Nephron (organoid): ENCODE results near the gene RYR3.

Experiments used
- H3K27ac Mint-ChIP-seq, 3 experiments: 2 replicates each; pipeline ENCODE4 v1.8.0; 2020; ENCODE audit warnings: mixed read lengths in 3 of 3, mild to moderate bottlenecking in 2 of 3, moderate library complexity in 1 of 3
- H3K27me3 Mint-ChIP-seq: 2 replicates; pipeline ENCODE4 v1.8.0; 2021; ENCODE audit warnings: low read depth, mild to moderate bottlenecking, moderate library complexity, mixed read lengths
- H3K36me3 Mint-ChIP-seq: 2 replicates; pipeline ENCODE4 v1.8.0; 2020; ENCODE audit warnings: low read depth, mixed read lengths
- H3K4me1 Mint-ChIP-seq: 2 replicates; pipeline ENCODE4 v1.8.0; 2020; ENCODE audit warnings: mixed read lengths
- H3K4me3 Mint-ChIP-seq, 3 experiments: 2 replicates each; pipeline ENCODE4 v1.8.0; 2020; ENCODE audit warnings: mild to moderate bottlenecking in 3 of 3, mixed read lengths in 3 of 3, moderate library complexity in 2 of 3
- H3K9me3 Mint-ChIP-seq: 2 replicates; pipeline ENCODE4 v1.8.0; 2020; ENCODE audit warnings: mixed read lengths
- TF ChIP-seq, protein P1 (sequence below), 3 experiments: fragments of 200-600 bp; sonication (generic); IDR thresholded peaks; one replicate each; pipeline ENCODE4 v1.5.0; 2021; ENCODE audit warnings: antibody characterized with exemption in 3 of 3; ENCODE audit not compliant: unreplicated experiment in 3 of 3

RYR3 gene

DNA sequence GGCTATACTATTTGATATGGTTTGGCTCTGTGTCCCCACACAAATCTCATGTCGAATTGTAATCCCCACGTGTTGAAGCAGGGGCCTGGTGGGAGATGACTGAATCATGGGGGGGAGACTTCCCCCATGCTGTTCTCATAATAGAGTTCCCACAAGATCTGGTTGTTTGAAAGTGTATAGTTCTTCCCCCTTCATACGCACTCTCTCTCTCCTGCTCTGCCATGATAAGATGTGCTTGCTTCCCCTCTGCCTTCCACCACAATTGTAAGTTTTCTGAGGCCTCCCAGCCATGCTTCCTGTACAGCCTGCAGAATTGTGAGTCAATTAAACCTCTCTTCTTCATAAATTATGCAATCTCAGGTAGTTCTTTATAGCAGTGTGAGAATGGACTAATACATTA lies 367.4 kb downstream of the RYR3 start:
- no peak overlapping the region for H3K27ac Mint-ChIP-seq
- H3K9me3 Mint-ChIP-seq, result no peaks in the 10 kb centered on the region
- peaks cover 16% of the 10 kb centered on the region for H3K27me3 Mint-ChIP-seq
- no peak overlapping the region for H3K4me3 Mint-ChIP-seq
- TF ChIP-seq, protein P1, sequence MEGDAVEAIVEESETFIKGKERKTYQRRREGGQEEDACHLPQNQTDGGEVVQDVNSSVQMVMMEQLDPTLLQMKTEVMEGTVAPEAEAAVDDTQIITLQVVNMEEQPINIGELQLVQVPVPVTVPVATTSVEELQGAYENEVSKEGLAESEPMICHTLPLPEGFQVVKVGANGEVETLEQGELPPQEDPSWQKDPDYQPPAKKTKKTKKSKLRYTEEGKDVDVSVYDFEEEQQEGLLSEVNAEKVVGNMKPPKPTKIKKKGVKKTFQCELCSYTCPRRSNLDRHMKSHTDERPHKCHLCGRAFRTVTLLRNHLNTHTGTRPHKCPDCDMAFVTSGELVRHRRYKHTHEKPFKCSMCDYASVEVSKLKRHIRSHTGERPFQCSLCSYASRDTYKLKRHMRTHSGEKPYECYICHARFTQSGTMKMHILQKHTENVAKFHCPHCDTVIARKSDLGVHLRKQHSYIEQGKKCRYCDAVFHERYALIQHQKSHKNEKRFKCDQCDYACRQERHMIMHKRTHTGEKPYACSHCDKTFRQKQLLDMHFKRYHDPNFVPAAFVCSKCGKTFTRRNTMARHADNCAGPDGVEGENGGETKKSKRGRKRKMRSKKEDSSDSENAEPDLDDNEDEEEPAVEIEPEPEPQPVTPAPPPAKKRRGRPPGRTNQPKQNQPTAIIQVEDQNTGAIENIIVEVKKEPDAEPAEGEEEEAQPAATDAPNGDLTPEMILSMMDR (IDR thresholded peaks at IDR 0.05; ENCODE audit: unreplicated experiment in 3 of 3), result no peak
- H3K36me3 Mint-ChIP-seq, result no peaks in the 10 kb centered on the region
- peaks cover 17% of the 10 kb centered on the region for H3K4me1 Mint-ChIP-seq

DNA sequence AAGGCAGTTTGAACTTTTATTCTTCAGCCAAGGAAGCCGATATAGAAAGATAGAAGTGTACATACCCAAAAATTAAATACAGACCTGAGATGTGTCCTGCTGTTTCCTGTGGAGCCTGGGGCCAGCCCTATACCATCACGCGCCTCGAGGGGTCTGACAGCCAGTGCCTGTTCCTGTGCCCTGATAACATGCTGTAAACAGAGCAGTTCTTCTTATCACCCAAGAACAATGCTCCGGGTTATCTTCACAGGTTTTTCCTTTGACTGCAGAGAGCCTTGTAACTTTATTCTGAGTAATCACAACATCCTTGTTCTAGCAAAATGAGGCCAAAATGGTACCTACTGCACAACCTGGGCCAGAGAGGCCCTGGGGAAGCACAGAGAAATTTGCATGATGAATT lies 367.8 kb downstream of the RYR3 start:
- Mint-ChIP-seq H3K9me3 (no peaks in the 10 kb centered on the region), H3K27me3 (peaks cover 16% of the 10 kb centered on the region), H3K4me3 (no peak overlapping the region), H3K4me1 (peaks cover 17% of the 10 kb centered on the region), H3K36me3 (no peaks in the 10 kb centered on the region), H3K27ac (no peak overlapping the region)
- TF ChIP-seq, protein P1 (IDR thresholded peaks at IDR 0.05; ENCODE audit: unreplicated experiment in 3 of 3), result no peak

DNA sequence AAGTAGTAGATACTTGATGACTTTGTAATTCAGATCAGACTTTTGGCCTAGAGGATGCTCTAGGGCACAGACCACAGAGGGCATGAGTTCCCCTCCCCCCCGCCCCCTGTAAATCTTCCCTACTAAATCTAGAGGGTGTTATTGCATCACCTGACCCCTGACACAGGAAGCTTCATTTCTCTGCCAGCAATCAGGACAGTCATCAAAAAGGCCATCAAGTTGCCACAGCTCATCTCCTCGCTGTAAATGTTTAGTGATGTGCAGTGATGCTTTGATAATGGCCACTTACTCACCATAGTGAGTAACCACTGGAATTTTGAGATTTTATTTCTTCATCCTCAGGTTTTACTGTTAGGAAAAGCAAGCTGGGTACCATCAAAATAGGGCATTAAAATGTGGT lies 368.3 kb downstream of the RYR3 start:
- H3K36me3 Mint-ChIP-seq, result no peaks in the 10 kb centered on the region
- TF ChIP-seq, protein P1 (IDR thresholded peaks at IDR 0.05; ENCODE audit: unreplicated experiment in 3 of 3), result no peak
- peaks cover 17% of the 10 kb centered on the region for H3K27me3 Mint-ChIP-seq
- H3K4me3 Mint-ChIP-seq, result no peak overlapping the region
- H3K9me3 Mint-ChIP-seq, result no peaks in the 10 kb centered on the region
- H3K4me1 Mint-ChIP-seq, result peaks cover 17% of the 10 kb centered on the region
- no peak overlapping the region for H3K27ac Mint-ChIP-seq

DNA sequence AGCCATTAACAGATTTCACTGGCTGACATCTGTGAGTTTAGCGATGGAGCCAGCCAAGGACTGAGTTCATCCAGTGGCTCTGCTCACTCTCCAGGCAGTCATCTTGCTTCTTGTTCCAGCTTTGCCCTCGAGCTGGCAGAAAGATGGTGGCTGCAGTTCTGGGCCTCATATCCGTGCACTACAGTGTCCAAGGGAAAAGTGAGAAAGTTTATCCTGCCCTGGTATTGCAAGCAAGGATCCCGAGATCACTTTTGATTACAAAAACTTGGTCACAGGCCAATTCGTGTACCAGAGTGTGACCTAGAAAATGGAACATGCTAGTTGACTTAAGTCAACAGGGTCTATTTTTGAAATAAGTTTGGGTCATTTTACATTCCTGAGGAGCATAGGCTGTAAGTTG lies 369.6 kb downstream of the RYR3 start:
- H3K4me3 Mint-ChIP-seq, result no peak overlapping the region
- no peak overlapping the region for H3K27ac Mint-ChIP-seq
- peaks cover 21% of the 10 kb centered on the region for H3K27me3 Mint-ChIP-seq
- H3K9me3 Mint-ChIP-seq, result peaks cover 6% of the 10 kb centered on the region
- TF ChIP-seq, protein P1 (IDR thresholded peaks at IDR 0.05; ENCODE audit: unreplicated experiment in 3 of 3), result no peak
- H3K4me1 Mint-ChIP-seq, result peaks cover 17% of the 10 kb centered on the region
- H3K36me3 Mint-ChIP-seq, result no peaks in the 10 kb centered on the region

DNA sequence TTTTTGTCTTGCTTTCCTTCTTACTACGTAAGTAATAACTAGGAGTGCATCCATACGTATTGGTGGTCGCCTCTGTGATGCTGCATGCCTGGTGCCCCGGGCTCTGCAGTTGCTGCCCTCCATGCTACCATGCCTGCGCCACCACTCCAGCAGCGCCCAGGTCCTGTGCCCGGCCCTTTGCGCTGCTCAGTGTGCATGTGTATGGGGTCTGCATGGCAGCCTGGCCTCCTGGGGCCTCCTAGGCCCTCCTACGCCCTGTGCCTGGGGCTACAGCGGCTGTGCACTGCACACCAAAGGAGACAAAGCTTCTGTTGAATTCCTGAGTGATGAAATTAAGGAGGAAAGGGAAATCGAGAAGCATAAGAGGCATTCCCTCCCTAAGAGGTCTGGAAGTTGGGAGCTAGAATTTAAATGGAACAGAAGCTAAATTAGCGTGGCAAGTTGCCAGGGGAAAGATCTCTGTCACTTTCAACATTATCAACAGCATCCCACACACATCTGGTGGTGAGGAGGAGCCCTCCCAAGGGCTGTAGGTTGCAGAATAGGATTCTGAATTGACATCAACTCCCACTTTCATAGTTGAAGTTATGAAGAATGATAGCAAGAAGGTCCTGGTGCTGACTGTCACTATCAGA lies 382.5 kb downstream of the RYR3 start:
- TF ChIP-seq, protein P1 (IDR thresholded peaks at IDR 0.05; ENCODE audit: unreplicated experiment in 3 of 3), result no peak
- no peak overlapping the region for H3K4me3 Mint-ChIP-seq

DNA sequence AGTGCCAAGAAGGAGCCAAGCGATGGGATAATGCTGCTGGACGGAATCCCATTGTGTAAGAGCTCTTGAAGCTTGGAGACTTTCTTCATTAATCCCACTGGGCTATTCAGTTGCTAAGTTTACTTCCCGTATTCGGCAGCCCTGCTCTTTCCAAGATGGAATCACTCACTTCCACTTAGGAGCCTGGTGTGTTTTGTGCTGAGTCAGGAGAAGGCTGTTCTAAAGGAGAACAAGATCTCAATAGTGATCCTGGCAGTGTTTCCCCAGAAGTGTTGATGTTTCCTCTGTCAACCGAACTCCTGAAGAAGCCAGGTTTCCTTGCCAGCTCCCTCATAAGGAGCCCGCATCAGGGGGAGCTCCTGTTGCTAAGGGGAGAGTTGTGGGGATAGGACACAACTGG lies 387.4 kb downstream of the RYR3 start:
- no peak overlapping the region for H3K4me3 Mint-ChIP-seq
- H3K4me1 Mint-ChIP-seq, result no peaks in the 10 kb centered on the region

More for the DNA sequence above, 382.5 kb downstream of the RYR3 start:
- Mint-ChIP-seq H3K9me3 (no peaks in the 10 kb centered on the region), H3K27ac (peak overlapping the region in 2 of 3 experiments; percentile 2 to 18), H3K27me3 (peaks cover under 1% of the 10 kb centered on the region), H3K4me1 (no peaks in the 10 kb centered on the region), H3K36me3 (no peaks in the 10 kb centered on the region)

More for the DNA sequence above, 387.4 kb downstream of the RYR3 start:
- no peaks in the 10 kb centered on the region for H3K36me3 Mint-ChIP-seq
- TF ChIP-seq, protein P1 (IDR thresholded peaks at IDR 0.05; ENCODE audit: unreplicated experiment in 3 of 3), result no peak
- peaks cover 12% of the 10 kb centered on the region for H3K27me3 Mint-ChIP-seq
- no peak overlapping the region for H3K27ac Mint-ChIP-seq
- no peaks in the 10 kb centered on the region for H3K9me3 Mint-ChIP-seq
